Measurements from ENCODE around the gene GMDS.
A peak's percentile ranks its signal among the peaks of the same experiment; 100 is the strongest.

The GMDS gene

DNA sequence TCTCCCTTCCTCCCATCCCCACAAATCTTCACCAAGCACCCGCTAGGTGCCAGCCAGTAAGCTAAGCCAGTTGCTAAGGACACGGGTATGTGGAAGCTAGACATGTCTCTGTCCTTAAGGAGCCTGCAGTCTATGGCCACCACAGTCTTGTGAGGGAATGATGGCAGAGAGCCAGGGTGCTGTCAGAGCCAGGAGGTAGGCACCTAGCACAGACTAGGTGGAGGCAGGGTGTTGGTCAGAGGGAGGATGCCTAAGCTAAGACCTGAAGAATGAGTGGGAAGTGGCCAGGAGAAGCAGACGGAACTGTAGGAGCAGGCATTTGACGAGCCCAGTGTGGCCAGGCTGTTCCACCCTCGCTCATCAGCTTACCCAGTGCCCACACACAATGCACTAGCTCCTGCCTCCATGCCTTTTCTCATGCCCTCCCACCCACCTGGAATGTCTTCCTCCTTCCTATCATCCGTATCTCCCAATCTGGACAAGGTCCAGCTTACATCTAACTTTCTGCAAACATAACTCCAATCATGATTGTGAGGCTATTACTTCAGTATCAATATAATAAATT is 510.1 kb downstream of the GMDS start:
- Histone ChIP-seq H3K14ac (ENCODE audit: low read length) (no peak overlapping the region), H3K79me2 (ENCODE audit: control insufficient read depth, insufficient read depth, low read length, poor library complexity) (no peaks in the 10 kb centered on the region), H3K4me1 (ENCODE audit: control insufficient read depth in 1 of 2, insufficient read depth in 2 of 2, low read length in 2 of 2) (no peaks in the 10 kb centered on the region), H3K36me3 (ENCODE audit: control insufficient read depth in 1 of 2, insufficient read depth in 2 of 2, low read length in 2 of 2) (no peaks in the 10 kb centered on the region), H2BK12ac (ENCODE audit: low read length) (no peak overlapping the region), H2BK5ac (ENCODE audit: low read depth, low read length, poor library complexity) (no peak overlapping the region), H4K12ac (ENCODE audit: low read depth, low read length) (no peak overlapping the region), H2AFZ (ENCODE audit: insufficient read depth, low read length, poor library complexity) (no peak overlapping the region), H3K79me1 (ENCODE audit: low read length) (no peaks in the 10 kb centered on the region), H2AK5ac (ENCODE audit: low read length) (no peak overlapping the region), H3K4me3 (ENCODE audit: low read depth, low read length) (peak overlapping the region; percentile 23), H3K27ac (ENCODE audit: low read depth, low read length) (no peak overlapping the region), H3K9me3 (ENCODE audit: insufficient read depth, low read depth, low read length) (peaks cover 6% of the 10 kb centered on the region), H4K8ac (ENCODE audit: low read depth, low read length) (no peak overlapping the region), H3K4me2 (ENCODE audit: low read length) (no peak overlapping the region), H3K27me3 (ENCODE audit: insufficient read depth, low read length) (no peaks in the 10 kb centered on the region), H2BK120ac (ENCODE audit: insufficient read depth, low read length, poor library complexity) (no peak overlapping the region), H3K4ac (ENCODE audit: low read depth, low read length) (no peak overlapping the region), H4K91ac (ENCODE audit: low read depth, low read length) (no peak overlapping the region), H3K18ac (ENCODE audit: low read length) (no peak overlapping the region), H3K9ac (ENCODE audit: low read length) (no peak overlapping the region), H3K23ac (ENCODE audit: low read length) (no peak overlapping the region)
- WGBS (ENCODE audit: extremely low coverage, insufficient coverage, insufficient read length): no CpG with 5 or more reads among the region's 6 CpGs
- no peak for DNase-seq

DNA sequence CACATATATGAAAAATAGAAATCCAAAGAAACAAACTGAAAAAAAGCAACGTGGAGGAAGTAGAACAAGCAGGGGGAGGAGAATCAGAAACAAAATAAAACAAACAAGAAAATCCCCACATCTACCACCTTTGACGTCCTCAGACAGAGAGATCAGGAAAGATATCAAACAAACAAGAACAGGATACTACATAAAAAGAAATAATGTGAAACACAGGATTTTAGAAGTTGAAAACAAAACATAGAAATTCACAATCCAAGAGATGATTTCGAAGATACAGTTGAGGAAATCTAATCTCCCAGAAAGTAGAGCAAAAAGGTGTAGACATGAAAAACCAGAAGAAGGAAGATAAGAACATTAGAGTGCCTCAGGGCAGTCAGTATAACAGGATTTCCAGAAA is 514.5 kb downstream of the GMDS start:
- H3K9ac ChIP-seq (ENCODE audit: low read length): no peak overlapping the region
- DNase-seq: no peak
- H3K27ac ChIP-seq (ENCODE audit: low read depth, low read length): no peak overlapping the region
- no peak overlapping the region for H3K18ac ChIP-seq (ENCODE audit: low read length)
- no peak overlapping the region for H2BK5ac ChIP-seq (ENCODE audit: low read depth, low read length, poor library complexity)
- H3K36me3 ChIP-seq (ENCODE audit: control insufficient read depth in 1 of 2, insufficient read depth in 2 of 2, low read length in 2 of 2): no peaks in the 10 kb centered on the region
- H4K8ac ChIP-seq (ENCODE audit: low read depth, low read length): no peak overlapping the region
- no peak overlapping the region for H2BK120ac ChIP-seq (ENCODE audit: insufficient read depth, low read length, poor library complexity)
- H3K9me3 ChIP-seq (ENCODE audit: insufficient read depth, low read depth, low read length): peaks cover 2% of the 10 kb centered on the region
- H2AK5ac ChIP-seq (ENCODE audit: low read length): no peak overlapping the region
- no peak overlapping the region for H3K23ac ChIP-seq (ENCODE audit: low read length)
- H3K4ac ChIP-seq (ENCODE audit: low read depth, low read length): no peak overlapping the region
- H3K14ac ChIP-seq (ENCODE audit: low read length): no peak overlapping the region
- no peak overlapping the region for H2AFZ ChIP-seq (ENCODE audit: insufficient read depth, low read length, poor library complexity)
- H3K27me3 ChIP-seq (ENCODE audit: insufficient read depth, low read length): no peaks in the 10 kb centered on the region
- H3K4me2 ChIP-seq (ENCODE audit: low read length): no peak overlapping the region
- no CpG with 5 or more reads among the region's 3 CpGs for WGBS (ENCODE audit: extremely low coverage, insufficient coverage, insufficient read length)
- no peaks in the 10 kb centered on the region for H3K79me1 ChIP-seq (ENCODE audit: low read length)
- H3K4me1 ChIP-seq (ENCODE audit: control insufficient read depth in 1 of 2, insufficient read depth in 2 of 2, low read length in 2 of 2): no peaks in the 10 kb centered on the region
- H4K91ac ChIP-seq (ENCODE audit: low read depth, low read length): no peak overlapping the region
- no peaks in the 10 kb centered on the region for H3K79me2 ChIP-seq (ENCODE audit: control insufficient read depth, insufficient read depth, low read length, poor library complexity)
- H3K4me3 ChIP-seq (ENCODE audit: low read depth, low read length): no peak overlapping the region
- no peak overlapping the region for H2BK12ac ChIP-seq (ENCODE audit: low read length)
- no peak overlapping the region for H4K12ac ChIP-seq (ENCODE audit: low read depth, low read length)

DNA sequence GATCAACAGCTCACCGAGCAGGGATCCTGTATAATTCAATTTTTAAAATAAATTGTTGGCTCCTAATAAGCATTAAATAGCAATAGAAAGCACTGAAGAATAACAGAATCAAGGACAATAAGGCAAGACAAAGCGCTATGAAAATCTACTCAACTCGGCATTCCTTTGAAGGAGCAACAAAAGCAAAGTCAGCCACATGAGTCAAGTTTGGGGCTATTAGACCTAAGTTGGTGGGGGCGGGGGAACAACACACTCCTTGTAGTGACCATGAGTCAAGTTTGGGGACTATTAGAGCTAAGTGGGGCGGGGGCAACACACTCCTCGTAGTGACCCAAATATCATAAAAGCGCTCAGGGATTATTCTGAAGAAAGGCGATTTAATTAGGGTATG is 515.7 kb downstream of the GMDS start:
- Histone ChIP-seq H2AFZ (ENCODE audit: insufficient read depth, low read length, poor library complexity) (no peak overlapping the region), H4K91ac (ENCODE audit: low read depth, low read length) (no peak overlapping the region), H3K36me3 (ENCODE audit: control insufficient read depth in 1 of 2, insufficient read depth in 2 of 2, low read length in 2 of 2) (no peaks in the 10 kb centered on the region), H3K4me2 (ENCODE audit: low read length) (no peak overlapping the region), H3K4me1 (ENCODE audit: control insufficient read depth in 1 of 2, insufficient read depth in 2 of 2, low read length in 2 of 2) (peaks cover under 1% of the 10 kb centered on the region in 2 experiments), H2BK5ac (ENCODE audit: low read depth, low read length, poor library complexity) (no peak overlapping the region), H3K4me3 (ENCODE audit: low read depth, low read length) (no peak overlapping the region), H2AK5ac (ENCODE audit: low read length) (no peak overlapping the region), H4K8ac (ENCODE audit: low read depth, low read length) (no peak overlapping the region), H4K12ac (ENCODE audit: low read depth, low read length) (no peak overlapping the region), H2BK120ac (ENCODE audit: insufficient read depth, low read length, poor library complexity) (no peak overlapping the region), H2BK12ac (ENCODE audit: low read length) (no peak overlapping the region), H3K23ac (ENCODE audit: low read length) (no peak overlapping the region), H3K14ac (ENCODE audit: low read length) (no peak overlapping the region), H3K18ac (ENCODE audit: low read length) (no peak overlapping the region), H3K27ac (ENCODE audit: low read depth, low read length) (no peak overlapping the region), H3K9me3 (ENCODE audit: insufficient read depth, low read depth, low read length) (no peaks in the 10 kb centered on the region), H3K27me3 (ENCODE audit: insufficient read depth, low read length) (no peaks in the 10 kb centered on the region), H3K79me2 (ENCODE audit: control insufficient read depth, insufficient read depth, low read length, poor library complexity) (no peaks in the 10 kb centered on the region), H3K9ac (ENCODE audit: low read length) (no peak overlapping the region), H3K79me1 (ENCODE audit: low read length) (no peaks in the 10 kb centered on the region), H3K4ac (ENCODE audit: low read depth, low read length) (no peak overlapping the region)
- WGBS (ENCODE audit: extremely low coverage, insufficient coverage, insufficient read length): no CpG with 5 or more reads among the region's 8 CpGs
- DNase-seq: no peak

DNA sequence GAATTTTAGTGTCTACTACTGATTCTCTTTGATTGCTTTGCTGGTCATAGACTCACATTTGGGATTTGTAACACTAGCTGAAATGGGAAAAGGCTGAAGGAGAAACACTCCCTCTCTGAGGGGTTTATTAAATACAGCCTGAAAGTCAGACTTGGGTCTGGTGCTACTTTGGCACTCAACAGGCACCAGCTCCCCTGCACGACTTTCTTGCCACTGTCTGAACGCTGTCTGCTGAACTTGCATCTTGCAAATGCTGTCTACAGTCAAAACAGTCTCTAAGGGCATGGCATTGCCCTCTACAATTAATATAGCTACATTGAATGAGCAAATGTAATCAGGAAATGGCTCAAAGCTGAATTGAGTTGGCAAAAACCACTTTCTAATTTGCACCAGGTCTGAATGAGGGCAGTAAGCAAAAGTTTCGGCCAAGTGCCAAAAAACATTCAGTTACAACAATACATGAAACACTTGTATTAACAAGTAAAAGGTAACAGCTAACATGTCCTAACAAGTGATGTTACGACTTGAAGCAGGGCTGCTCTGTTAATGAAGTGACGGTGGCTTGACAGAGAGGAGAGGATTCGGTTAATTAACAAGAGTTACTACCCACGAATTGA is 516.2 kb downstream of the GMDS start:
- H3K9ac ChIP-seq (ENCODE audit: low read length): no peak overlapping the region
- H3K14ac ChIP-seq (ENCODE audit: low read length): no peak overlapping the region
- H3K23ac ChIP-seq (ENCODE audit: low read length): no peak overlapping the region
- no peak overlapping the region for H3K18ac ChIP-seq (ENCODE audit: low read length)
- H2BK120ac ChIP-seq (ENCODE audit: insufficient read depth, low read length, poor library complexity): no peak overlapping the region
- H3K79me1 ChIP-seq (ENCODE audit: low read length): no peaks in the 10 kb centered on the region
- H3K79me2 ChIP-seq (ENCODE audit: control insufficient read depth, insufficient read depth, low read length, poor library complexity): no peaks in the 10 kb centered on the region
- H3K9me3 ChIP-seq (ENCODE audit: insufficient read depth, low read depth, low read length): no peaks in the 10 kb centered on the region
- no peaks in the 10 kb centered on the region for H3K36me3 ChIP-seq (ENCODE audit: control insufficient read depth in 1 of 2, insufficient read depth in 2 of 2, low read length in 2 of 2)
- H2AK5ac ChIP-seq (ENCODE audit: low read length): no peak overlapping the region
- H2BK5ac ChIP-seq (ENCODE audit: low read depth, low read length, poor library complexity): no peak overlapping the region
- peaks cover 3% of the 10 kb centered on the region in 2 experiments for H3K4me1 ChIP-seq (ENCODE audit: control insufficient read depth in 1 of 2, insufficient read depth in 2 of 2, low read length in 2 of 2)
- no peak overlapping the region for H2BK12ac ChIP-seq (ENCODE audit: low read length)
- DNase-seq: no peak
- H3K4ac ChIP-seq (ENCODE audit: low read depth, low read length): no peak overlapping the region
- no CpG with 5 or more reads among the region's 7 CpGs for WGBS (ENCODE audit: extremely low coverage, insufficient coverage, insufficient read length)
- H3K27me3 ChIP-seq (ENCODE audit: insufficient read depth, low read length): no peaks in the 10 kb centered on the region
- H3K4me3 ChIP-seq (ENCODE audit: low read depth, low read length): no peak overlapping the region
- H4K8ac ChIP-seq (ENCODE audit: low read depth, low read length): no peak overlapping the region
- no peak overlapping the region for H3K4me2 ChIP-seq (ENCODE audit: low read length)
- no peak overlapping the region for H4K91ac ChIP-seq (ENCODE audit: low read depth, low read length)
- H2AFZ ChIP-seq (ENCODE audit: insufficient read depth, low read length, poor library complexity): no peak overlapping the region
- no peak overlapping the region for H4K12ac ChIP-seq (ENCODE audit: low read depth, low read length)
- H3K27ac ChIP-seq (ENCODE audit: low read depth, low read length): no peak overlapping the region
